Naive thymus-derived CD8-positive, alpha-beta T cell (primary cell): ENCODE results near the gene KCNJ12. TPM values are rescaled to one million over a fixed set of nuclear protein-coding genes. Genes with fewer than 3 reads are reported as not detected.
"Not testable (repeated sequence)": the region's sequence is repeated elsewhere in the genome, so short reads cannot be mapped to it uniquely, and the experiment has no call there.

Experiments
- ATAC-seq, 2 donors: fragments of 150-1000 bp; cut with Tn5 transposase in 1 of 2; sonication (Bioruptor Pico), chemical (Tn5 transposase) in 1 of 2; 1 replicate in 1 of 2; 2 replicates in 1 of 2; pipeline ENCODE4 v1.10.0; 2021; ENCODE audit warnings: mild to moderate bottlenecking in 2 of 2, moderate library complexity in 2 of 2
- POLR2A ChIA-PET: fragments of 350-600 bp; sonication (Branson Sonifier 250); formaldehyde crosslinking; loops from one replicate; lab custom pipeline; 2021; ENCODE audit warnings: antibody characterized with exemption; lab: Charles Lee
- DNase-seq, 10 donors: peaks; one replicate each; pipeline versions ENCODE4 v3.0.0 to v3.0.0-alpha.2; 2020 to 2022
- H3K27ac Mint-ChIP-seq, 10 donors: one replicate each; pipeline ENCODE4 v1.8.0; 2020 to 2022; ENCODE audit warnings: mild to moderate bottlenecking in 10 of 10, mixed read lengths in 10 of 10, moderate library complexity in 4 of 10, inconsistent platforms in 1 of 10
- H3K27me3 Mint-ChIP-seq, 5 donors: one replicate each; pipeline ENCODE4 v1.8.0; 2021 to 2022; ENCODE audit warnings: mixed read lengths in 5 of 5
- H3K36me3 Mint-ChIP-seq, 3 donors: one replicate each; pipeline ENCODE4 v1.8.0; 2020 to 2022; ENCODE audit warnings: mixed read lengths in 3 of 3, mild to moderate bottlenecking in 2 of 3, inconsistent platforms in 1 of 3
- H3K4me1 Mint-ChIP-seq, 4 donors: one replicate each; pipeline ENCODE4 v1.8.0; 2021 to 2022; ENCODE audit warnings: mixed read lengths in 4 of 4
- H3K4me3 Mint-ChIP-seq, 10 donors: one replicate each; pipeline ENCODE4 v1.8.0; 2020 to 2022; ENCODE audit warnings: mild to moderate bottlenecking in 10 of 10, mixed read lengths in 10 of 10, moderate library complexity in 6 of 10, inconsistent platforms in 1 of 10
- H3K9me3 Mint-ChIP-seq, 9 donors: one replicate each; pipeline ENCODE4 v1.8.0; 2020 to 2022; ENCODE audit warnings: mixed read lengths in 9 of 9, mild to moderate bottlenecking in 3 of 9, inconsistent platforms in 1 of 9, moderate library complexity in 1 of 9
- polyA plus RNA-seq, 3 donors: library from polyadenylated mRNA; unstranded; fragments of 300-500 nt; fragmentation: Illumina TruSeq; gene quantifications; one replicate each; pipeline ENCODE4 v1.2.3, GENCODE V29; 2021
- total RNA-seq, 8 experiments: library from RNA in 2 of 8; stranded (reverse) in 2 of 8; gene quantifications; one replicate each; pipeline ENCODE4 v1.2.3 and lab custom pipeline; 2021 to 2026

Gene KCNJ12
- total and polyA plus RNA-seq, 5 experiments from 2014 or later: 0.16 to 0.18 TPM; not detected in 3

DNA sequence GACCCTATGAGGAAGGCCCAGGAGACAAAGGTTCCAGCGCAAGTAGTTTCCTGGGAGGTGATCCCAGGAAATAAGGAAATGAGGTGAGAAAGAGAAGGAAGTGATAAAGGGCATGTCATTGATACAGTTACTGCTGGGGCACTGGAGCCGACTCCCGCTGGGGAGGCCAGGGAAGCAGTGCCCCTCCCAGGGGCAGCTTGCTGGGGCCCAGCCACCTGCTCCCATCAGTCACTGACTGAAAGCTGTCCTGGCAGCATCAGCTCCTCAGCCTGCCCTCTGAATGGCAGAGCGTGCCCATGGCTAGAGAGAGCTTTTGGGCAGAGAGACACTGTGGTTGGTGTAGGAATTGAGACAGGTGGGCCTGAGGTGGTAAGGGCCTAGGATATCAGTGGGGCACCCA lies 33.2 kb downstream of the KCNJ12 start:
- H3K36me3 Mint-ChIP-seq, H3K4me3 Mint-ChIP-seq, H3K9me3 Mint-ChIP-seq, POLR2A ChIA-PET, H3K27me3 Mint-ChIP-seq, ATAC-seq: not testable (repeated sequence)
- Mint-ChIP-seq H3K27ac (peak overlapping the region in 1 of 10 donors; percentile 59), H3K4me1 (peaks cover 4 to 15% (median 11%) of the 10 kb centered on the region in 4 donors)
- DNase-seq: peak in 1 of 10 donors; percentile 38

DNA sequence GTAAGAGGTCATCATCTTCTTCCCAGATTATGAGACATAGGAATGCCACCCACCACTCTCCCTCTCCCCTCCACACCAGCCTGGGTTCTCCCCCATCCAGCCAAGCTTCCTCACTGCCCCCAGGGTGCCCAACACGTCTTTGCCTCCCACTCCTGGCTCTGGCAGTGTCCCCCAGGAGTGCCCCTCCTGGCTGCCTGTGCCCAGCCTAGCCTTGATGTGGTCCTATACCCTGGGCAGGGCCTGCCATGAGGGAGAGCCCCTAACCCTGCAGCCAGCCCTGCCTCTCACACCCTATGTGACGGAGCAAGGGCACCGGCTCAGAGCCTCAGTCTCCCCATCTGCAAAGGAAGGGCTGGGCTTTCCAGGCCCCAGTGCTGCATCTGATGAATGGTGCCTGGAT lies 33.8 kb downstream of the KCNJ12 start:
- ATAC-seq, H3K4me3 Mint-ChIP-seq, H3K27me3 Mint-ChIP-seq, H3K9me3 Mint-ChIP-seq, H3K36me3 Mint-ChIP-seq, POLR2A ChIA-PET, H3K27ac Mint-ChIP-seq: not testable (repeated sequence)
- peaks cover 4 to 15% (median 11%) of the 10 kb centered on the region in 4 donors for H3K4me1 Mint-ChIP-seq
- peak in 1 of 10 donors; percentile 50 for DNase-seq

DNA sequence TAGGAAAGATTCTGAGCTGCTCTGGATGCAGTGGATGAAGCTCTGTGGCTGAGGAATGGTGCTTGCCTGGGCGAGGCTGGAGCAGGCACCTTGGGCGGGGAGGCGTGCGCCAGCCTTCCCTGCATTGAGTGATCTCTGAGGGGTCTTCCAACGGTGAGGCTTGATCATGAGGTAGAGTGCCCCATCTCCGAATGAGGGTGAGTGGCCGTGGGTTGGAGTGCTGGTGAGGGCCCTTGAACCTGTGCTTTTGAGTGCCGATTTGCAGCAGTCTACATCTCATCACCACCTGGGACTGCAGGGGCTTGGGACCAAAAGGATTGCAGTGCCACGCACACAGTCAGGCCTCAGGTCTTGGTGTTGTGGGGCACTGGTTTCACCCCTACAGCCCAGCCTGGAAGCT lies 34.2 kb downstream of the KCNJ12 start:
- H3K27me3 Mint-ChIP-seq, H3K4me3 Mint-ChIP-seq, ATAC-seq, POLR2A ChIA-PET, H3K36me3 Mint-ChIP-seq, H3K9me3 Mint-ChIP-seq: not testable (repeated sequence)
- DNase-seq: peak in 1 of 10 donors; percentile 7
- H3K4me1 Mint-ChIP-seq: peaks cover 4 to 15% (median 11%) of the 10 kb centered on the region in 4 donors
- H3K27ac Mint-ChIP-seq: peak overlapping the region in 1 of 10 donors; percentile 20

DNA sequence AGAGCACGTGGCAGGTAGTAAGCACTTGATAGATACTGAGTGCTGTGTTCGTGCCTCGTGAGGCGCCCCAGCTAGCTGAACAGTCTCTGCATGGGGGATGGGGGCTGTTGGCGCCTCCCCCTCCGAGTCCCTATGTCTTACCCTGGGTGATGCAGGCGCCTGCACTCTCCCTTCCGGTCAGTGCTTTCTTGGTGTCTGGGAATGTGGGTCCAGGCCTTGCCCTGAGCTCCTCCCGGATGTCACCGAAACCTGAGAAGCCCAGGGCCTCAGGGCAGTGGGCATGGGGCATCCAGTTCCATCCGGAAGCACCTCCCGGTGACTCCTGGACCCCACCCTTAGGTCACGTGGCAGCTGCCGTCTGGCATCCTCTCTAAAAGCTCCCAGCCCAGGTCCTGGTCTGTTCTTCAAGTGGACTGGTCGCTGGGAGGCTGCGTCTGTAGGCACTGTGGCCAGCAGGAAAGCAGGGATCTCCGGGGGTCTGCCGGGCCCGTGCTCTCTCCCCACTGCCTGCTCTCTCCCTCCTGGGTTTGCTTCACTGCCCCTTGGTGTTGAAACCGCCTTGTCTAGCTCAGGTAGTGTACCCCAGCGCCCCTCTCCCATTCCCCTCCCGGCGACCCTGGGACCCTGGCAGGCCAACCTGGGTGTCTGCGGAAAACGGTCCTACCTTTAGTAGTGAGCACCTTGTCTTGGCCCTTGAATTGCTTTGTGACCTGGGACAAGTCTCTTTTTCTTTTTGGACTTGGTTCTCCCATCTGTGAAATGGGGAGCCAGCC lies 34.9 kb downstream of the KCNJ12 start:
- H3K9me3 Mint-ChIP-seq, ATAC-seq, DNase-seq, H3K36me3 Mint-ChIP-seq, H3K4me3 Mint-ChIP-seq, H3K27me3 Mint-ChIP-seq, POLR2A ChIA-PET: not testable (repeated sequence)
- Mint-ChIP-seq H3K4me1 (peaks cover 4 to 15% (median 11%) of the 10 kb centered on the region in 4 donors), H3K27ac (peak overlapping the region in 1 of 10 donors; percentile 43)

DNA sequence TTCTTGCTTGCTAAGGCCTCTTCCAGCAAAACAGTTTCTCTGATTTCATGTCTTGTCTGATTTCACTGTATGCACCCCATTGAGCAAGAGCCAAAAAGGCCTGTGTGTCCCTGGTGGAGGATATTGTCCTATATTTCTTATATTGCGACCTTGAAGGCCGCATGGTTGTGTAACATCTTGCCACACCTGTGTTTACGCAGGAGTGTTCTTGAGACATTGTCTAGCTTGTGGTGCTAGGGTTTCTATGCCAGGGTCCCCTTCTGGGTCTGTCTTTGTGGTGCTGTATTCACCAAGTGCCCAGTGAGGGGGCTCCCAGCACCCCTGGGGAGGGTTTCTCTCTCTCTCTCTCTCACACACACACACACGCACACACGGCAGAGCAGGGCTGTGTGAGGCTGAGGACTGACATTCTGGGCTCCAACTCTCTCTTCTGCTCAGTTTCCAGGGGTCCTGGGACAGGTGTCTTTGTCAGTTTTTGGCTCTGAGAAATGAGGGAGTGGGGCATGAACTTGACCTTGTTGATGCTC lies 35.6 kb downstream of the KCNJ12 start:
- POLR2A ChIA-PET, H3K4me3 Mint-ChIP-seq, H3K36me3 Mint-ChIP-seq, ATAC-seq, H3K27ac Mint-ChIP-seq, H3K9me3 Mint-ChIP-seq, DNase-seq, H3K27me3 Mint-ChIP-seq: not testable (repeated sequence)
- peaks cover 4 to 15% (median 11%) of the 10 kb centered on the region in 4 donors for H3K4me1 Mint-ChIP-seq

DNA sequence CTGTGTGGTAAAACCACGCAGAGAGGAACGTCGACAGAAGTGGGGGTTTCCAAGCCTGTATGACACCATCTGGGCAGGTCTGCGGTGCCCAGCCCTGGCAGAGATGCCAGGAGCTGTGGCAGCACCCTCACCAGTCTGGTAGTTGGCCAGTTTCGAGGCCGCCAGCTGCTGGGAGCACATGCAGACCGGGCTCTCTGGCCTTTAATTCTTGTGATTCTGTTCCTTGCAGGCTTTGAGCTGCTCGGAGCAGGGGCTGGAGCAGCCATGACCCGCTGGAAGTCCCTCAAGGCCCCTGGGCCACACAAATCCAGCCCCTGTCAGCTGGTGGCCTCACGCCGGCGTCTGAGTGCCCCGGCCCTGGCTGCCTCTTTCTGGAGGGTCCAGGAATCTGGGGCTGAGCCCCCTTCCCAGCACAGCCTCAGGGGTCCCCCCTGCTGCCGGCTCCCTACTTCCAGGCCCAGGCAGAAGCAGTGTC lies 36.1 kb downstream of the KCNJ12 start:
- H3K4me1 Mint-ChIP-seq: peaks cover 4 to 15% (median 11%) of the 10 kb centered on the region in 4 donors
- ATAC-seq: peak in 1 of 2 donors; percentile 68

DNA sequence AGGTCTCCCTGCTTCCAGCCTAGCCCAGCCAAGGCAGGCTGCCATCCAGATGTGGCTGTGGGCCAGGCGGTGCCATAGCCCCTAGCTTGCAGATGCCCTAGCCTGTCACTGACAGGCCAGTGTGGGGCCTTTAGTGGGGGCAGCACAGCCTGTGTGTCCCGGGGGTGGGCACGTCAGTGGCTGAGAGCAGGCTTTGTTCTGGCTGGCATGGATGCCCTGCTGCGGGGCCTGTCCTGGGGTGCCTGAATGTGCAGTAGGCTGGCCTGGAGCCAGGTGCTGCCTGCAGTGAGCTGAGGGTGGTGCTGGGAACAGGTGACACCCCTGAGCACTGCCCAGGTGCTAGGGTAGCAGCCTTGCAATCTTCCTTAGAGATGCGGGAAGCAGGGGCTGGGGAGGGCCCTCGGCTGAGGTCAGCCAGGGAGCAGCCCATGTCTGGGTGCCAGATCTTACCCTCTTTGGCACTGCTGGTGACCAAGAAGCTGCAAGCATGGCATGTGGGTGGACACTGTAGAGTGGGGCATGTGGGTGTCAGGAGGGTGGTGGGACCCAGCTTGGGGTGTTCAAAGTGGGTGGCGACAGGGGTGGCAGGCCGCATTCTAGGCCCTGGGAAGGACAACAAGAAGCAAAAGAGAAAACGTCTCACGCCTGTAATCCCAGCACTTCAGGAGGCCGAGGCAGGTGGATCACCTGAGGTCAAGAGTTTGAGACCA lies 37.6 kb downstream of the KCNJ12 start:
- POLR2A ChIA-PET, H3K36me3 Mint-ChIP-seq, DNase-seq, H3K27ac Mint-ChIP-seq, H3K4me3 Mint-ChIP-seq, ATAC-seq, H3K27me3 Mint-ChIP-seq, H3K9me3 Mint-ChIP-seq: not testable (repeated sequence)
- peaks cover 5 to 21% (median 10%) of the 10 kb centered on the region in 4 donors for H3K4me1 Mint-ChIP-seq

More for the DNA sequence above, 36.1 kb downstream of the KCNJ12 start:
- H3K27ac Mint-ChIP-seq, H3K36me3 Mint-ChIP-seq, DNase-seq, H3K4me3 Mint-ChIP-seq, H3K27me3 Mint-ChIP-seq, H3K9me3 Mint-ChIP-seq, POLR2A ChIA-PET: not testable (repeated sequence)

DNA sequence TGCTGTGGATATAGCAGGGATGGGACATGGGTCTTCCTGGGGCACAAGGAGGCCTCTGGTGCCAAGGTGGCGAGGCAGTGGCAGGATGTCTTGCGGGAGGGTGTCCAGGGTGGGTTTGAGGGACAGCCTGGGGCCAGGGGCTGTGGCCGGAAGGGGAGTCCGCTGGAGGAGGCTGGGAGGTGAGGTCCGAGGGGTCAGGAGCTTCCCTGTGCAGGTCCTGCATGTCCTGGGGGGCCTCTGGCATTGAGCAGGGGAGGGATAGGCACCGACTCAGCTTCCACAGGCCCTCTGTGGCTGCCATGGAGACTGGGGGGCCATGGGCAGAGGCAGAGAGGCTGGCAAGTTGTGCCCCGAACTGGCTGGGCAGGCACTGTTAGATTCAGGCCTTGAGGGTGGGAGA lies 38.5 kb downstream of the KCNJ12 start:
- Mint-ChIP-seq H3K4me1 (peaks cover 7 to 23% (median 15%) of the 10 kb centered on the region in 4 donors), H3K27ac (peak overlapping the region in 1 of 10 donors; percentile 12), H3K4me3 (peak overlapping the region in 1 of 10 donors; percentile 35)
- ATAC-seq, H3K27me3 Mint-ChIP-seq, DNase-seq, POLR2A ChIA-PET, H3K9me3 Mint-ChIP-seq, H3K36me3 Mint-ChIP-seq: not testable (repeated sequence)

DNA sequence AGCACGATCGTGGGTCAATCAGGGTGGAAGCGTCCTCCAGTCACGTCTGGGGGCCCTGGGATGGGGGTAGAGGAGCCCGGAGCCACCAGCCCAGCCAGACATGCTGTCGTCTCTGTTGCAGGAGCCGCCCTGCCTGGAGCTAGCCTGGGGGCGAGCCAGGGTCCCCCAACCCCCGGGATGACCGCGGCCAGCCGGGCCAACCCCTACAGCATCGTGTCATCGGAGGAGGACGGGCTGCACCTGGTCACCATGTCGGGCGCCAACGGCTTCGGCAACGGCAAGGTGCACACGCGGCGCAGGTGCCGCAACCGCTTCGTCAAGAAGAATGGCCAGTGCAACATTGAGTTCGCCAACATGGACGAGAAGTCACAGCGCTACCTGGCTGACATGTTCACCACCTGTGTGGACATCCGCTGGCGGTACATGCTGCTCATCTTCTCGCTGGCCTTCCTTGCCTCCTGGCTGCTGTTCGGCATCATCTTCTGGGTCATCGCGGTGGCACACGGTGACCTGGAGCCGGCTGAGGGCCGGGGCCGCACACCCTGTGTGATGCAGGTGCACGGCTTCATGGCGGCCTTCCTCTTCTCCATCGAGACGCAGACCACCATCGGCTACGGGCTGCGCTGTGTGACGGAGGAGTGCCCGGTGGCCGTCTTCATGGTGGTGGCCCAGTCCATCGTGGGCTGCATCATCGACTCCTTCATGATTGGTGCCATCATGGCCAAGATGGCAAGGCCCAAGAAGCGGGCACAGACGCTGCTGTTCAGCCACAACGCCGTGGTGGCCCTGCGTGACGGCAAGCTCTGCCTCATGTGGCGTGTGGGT lies 39.2 kb downstream of the KCNJ12 start:
- POLR2A ChIA-PET, H3K36me3 Mint-ChIP-seq, H3K27me3 Mint-ChIP-seq, ATAC-seq, H3K4me3 Mint-ChIP-seq, DNase-seq, H3K9me3 Mint-ChIP-seq: not testable (repeated sequence)
- Mint-ChIP-seq H3K27ac (peak overlapping the region in 2 of 10 donors; percentile 60 to 73), H3K4me1 (peaks cover 8 to 30% (median 22%) of the 10 kb centered on the region in 4 donors)

DNA sequence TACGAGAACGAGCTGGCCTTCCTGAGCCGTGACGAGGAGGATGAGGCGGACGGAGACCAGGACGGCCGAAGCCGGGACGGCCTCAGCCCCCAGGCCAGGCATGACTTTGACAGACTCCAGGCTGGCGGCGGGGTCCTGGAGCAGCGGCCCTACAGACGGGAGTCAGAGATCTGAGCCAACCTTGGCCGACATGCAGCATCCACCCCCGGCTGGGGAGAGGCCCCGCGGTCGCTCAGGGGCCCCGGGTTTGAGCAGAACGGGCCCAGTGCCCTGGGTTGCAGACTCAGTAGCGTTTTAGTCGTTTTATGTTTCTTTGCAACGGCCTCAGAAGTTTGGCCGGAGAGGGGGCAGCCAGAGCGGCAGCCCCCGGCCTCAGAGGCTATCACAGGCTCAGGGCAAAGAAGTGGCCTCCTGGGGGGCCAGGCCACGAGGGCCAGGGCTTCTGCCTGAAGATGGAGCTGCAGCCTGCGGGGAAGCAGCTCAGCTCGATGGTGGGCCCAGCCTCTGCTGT lies 40.4 kb downstream of the KCNJ12 start:
- H3K9me3 Mint-ChIP-seq, H3K4me3 Mint-ChIP-seq, H3K27me3 Mint-ChIP-seq, ATAC-seq, H3K36me3 Mint-ChIP-seq, DNase-seq: not testable (repeated sequence)
- Mint-ChIP-seq H3K27ac (peak overlapping the region in 3 of 10 donors; percentile 50 to 99 (median 59)), H3K4me1 (peaks cover 9 to 35% (median 27%) of the 10 kb centered on the region in 4 donors)
- POLR2A ChIA-PET: interaction anchor here (2.0 kb wide), 1 partner anchor 129 kb away, joined by 6 read pairs; no protein-coding TSS in a partner anchor

DNA sequence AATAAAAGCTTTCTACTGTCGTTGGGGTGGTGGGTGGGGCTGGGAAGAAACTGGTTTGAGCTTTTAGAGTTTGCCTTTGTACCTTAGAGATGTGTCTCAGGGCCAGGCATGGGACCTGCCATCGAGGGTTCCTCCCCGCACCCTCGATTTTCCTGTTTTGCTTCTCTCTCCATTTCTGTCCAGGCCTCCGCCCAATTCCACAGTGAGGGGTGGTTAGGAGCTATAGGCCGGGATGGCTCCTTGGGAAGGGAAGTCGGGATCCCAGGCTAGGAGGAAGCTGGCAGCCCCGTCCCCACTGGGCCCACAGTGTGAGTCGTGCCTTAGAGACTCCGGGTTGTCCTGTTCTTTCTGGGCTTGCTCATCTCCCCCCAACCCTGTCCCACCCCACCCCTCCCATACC lies 41.2 kb downstream of the KCNJ12 start:
- Mint-ChIP-seq H3K4me1 (peaks cover 13 to 41% (median 32%) of the 10 kb centered on the region in 4 donors), H3K4me3 (peak overlapping the region in 1 of 10 donors; percentile 18)
- POLR2A ChIA-PET: interaction anchor here (2.0 kb wide), 1 partner anchor 129 kb away, joined by 6 read pairs; no protein-coding TSS in a partner anchor

More for the DNA sequence above, 41.2 kb downstream of the KCNJ12 start:
- not testable (repeated sequence) for H3K9me3 Mint-ChIP-seq, H3K36me3 Mint-ChIP-seq, DNase-seq, H3K27me3 Mint-ChIP-seq, ATAC-seq
- H3K27ac Mint-ChIP-seq: peak overlapping the region in 6 of 10 donors; percentile 34 to 100 (median 71)
